ENCODE data around the gene SLC22A23. TPM values are rescaled to one million over a fixed set of nuclear protein-coding genes. Genes with fewer than 3 reads are reported as not detected.

Gene SLC22A23
- total RNA-seq, 1 experiment from 2014 or later = 6.8 TPM

- H4K20me1 ChIP-seq (ENCODE audit: control insufficient read depth, insufficient read depth, insufficient read length) = peaks cover 2% of the 10 kb centered on the region
- Mint-ChIP-seq H3K4me3 (no peak overlapping the region), H3K36me3 (ENCODE audit: insufficient read depth in 1 of 3, low read depth in 3 of 3) (peaks cover 0 to 2% (median 0%) of the 10 kb centered on the region in 3 experiments; a peak in 2 of 7 replicates), H3K27me3 (ENCODE audit: low read depth) (no peaks in the 10 kb centered on the region; the same call in 1 of the 2 replicates), H3K9me3 (no peaks in the 10 kb centered on the region), H3K4me1 (peaks cover 16% of the 10 kb centered on the region in 2 experiments), H3K27ac (no peak overlapping the region; a peak in 2 of 7 replicates)
- H2BK5ac ChIP-seq (ENCODE audit: insufficient read length, low read length) = no peak overlapping the region
- no peaks in the 10 kb centered on the region for H3K79me2 ChIP-seq (ENCODE audit: insufficient read depth, low read length)
- H2BK15ac ChIP-seq (ENCODE audit: low read depth, low read length) = no peak overlapping the region
- H3K79me1 ChIP-seq (ENCODE audit: insufficient read depth, low read depth, low read length, poor library complexity, severe bottlenecking) = no peaks in the 10 kb centered on the region
- H2BK20ac ChIP-seq (ENCODE audit: low read depth, low read length, poor library complexity, severe bottlenecking) = no peak overlapping the region
- TF ChIP-seq CTCF (conservative IDR thresholded peaks at IDR 0.05) = no peak
- no peaks in the 10 kb centered on the region; the same call in 1 of the 2 replicates for H3K4me1 ChIP-seq (ENCODE audit: insufficient read depth, low read length)
- no peak overlapping the region for H2AFZ ChIP-seq (ENCODE audit: low read length)
- H3K4ac ChIP-seq (ENCODE audit: low read depth, low read length) = no peak overlapping the region
- no peak overlapping the region for H2BK12ac ChIP-seq (ENCODE audit: insufficient read length, low read depth, low read length)
- no peak overlapping the region for H4K5ac ChIP-seq (ENCODE audit: insufficient read length, low read depth, low read length)
- H2BK120ac ChIP-seq (ENCODE audit: low read depth, low read length, poor library complexity, severe bottlenecking) = no peak overlapping the region
- no peak overlapping the region for H3K9ac ChIP-seq (ENCODE audit: extremely low read depth, insufficient read length, low read length)
- no CpG with 5 or more reads among the region's 5 CpGs for WGBS (ENCODE audit: extremely low coverage, insufficient read length, low lambda C conversion rate)
- H2AK5ac ChIP-seq (ENCODE audit: insufficient read length, low read length) = no peak overlapping the region
- no peak overlapping the region for H3T11ph ChIP-seq (ENCODE audit: low read length)
- H3K27me3 ChIP-seq (ENCODE audit: insufficient read depth, low read length) = no peaks in the 10 kb centered on the region
- H3K23ac ChIP-seq (ENCODE audit: insufficient read length, low read depth, low read length) = no peak overlapping the region
- no peak overlapping the region for H3K56ac ChIP-seq (ENCODE audit: insufficient read length, low read depth, low read length)
- H4K8ac ChIP-seq (replicated peaks; ENCODE audit: insufficient read length, low read depth, low read length) = no peak overlapping the region
- no peak overlapping the region for H3K18ac ChIP-seq (ENCODE audit: insufficient read length, low read depth, low read length)
- no peak overlapping the region for H3K4me2 ChIP-seq (ENCODE audit: insufficient read depth, insufficient read length, low read length)
- H3K27ac ChIP-seq (ENCODE audit: insufficient read length, low read depth, low read length) = no peak overlapping the region
- DNase-seq = no peak
- H3K14ac ChIP-seq (ENCODE audit: insufficient read depth, low read length) = no peak overlapping the region
- no peaks in the 10 kb centered on the region for H3K9me3 ChIP-seq (ENCODE audit: control insufficient read depth, low read depth, low read length)
- H4K91ac ChIP-seq (ENCODE audit: insufficient read length, low read depth, low read length) = no peak overlapping the region
- no peaks in the 10 kb centered on the region for H3K23me2 ChIP-seq (ENCODE audit: insufficient read length, low read depth, low read length, poor library complexity, severe bottlenecking)
These were observed 83.2 kb downstream of the SLC22A23 start for GRCh38 chr6:3373597-3374203.
